ENCODE measurements around the gene MPP2. TPM values are rescaled to one million over a fixed set of nuclear protein-coding genes. Genes with fewer than 3 reads are reported as not detected.

Gene MPP2
- total RNA-seq, 1 donor = 3.3 TPM

DNA sequence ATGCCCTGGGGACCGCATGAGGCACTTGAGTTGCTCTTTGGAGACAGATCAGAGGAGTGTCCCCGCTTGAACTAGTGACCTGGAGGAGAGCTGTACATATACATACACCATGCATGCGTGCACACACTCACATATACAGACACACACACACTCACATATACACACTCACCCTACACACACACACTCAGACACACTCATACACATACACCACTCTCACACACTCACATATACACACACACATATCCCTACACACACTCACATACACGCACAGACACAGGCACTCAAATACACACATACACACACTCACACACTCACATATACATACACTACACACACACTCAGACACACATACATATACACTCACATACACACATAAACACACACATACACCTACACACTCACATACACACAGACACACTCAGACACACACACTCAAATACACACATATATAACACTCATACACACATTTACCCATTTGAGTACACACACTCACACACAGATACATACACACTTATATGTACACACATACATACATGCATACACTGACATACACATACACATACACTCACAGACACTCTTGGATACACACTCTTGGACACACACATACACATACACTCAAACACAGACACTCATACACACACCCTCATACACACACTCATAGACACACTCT lies 5.4 kb upstream of the MPP2 start:
- no peak for DNase-seq (ENCODE audit: low read depth)

DNA sequence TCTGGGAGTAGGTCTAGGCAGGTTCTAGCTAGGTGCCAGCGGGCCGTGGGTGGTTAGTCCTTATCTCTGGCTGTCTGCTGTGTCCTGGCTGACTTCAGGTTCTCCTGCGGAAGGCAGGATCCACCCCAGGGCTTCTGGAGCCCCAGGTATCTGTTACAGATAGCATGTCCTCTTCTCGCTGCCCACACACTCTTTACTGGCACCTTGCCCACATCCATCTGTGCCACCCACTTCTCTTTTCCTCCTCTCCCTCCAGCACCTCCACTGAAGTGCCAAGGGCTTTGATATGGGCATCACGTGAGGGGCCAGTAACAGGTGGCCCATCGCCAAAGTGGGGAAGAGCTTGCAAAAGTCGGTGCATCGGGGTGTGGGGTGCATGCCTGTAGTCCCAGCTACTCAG lies 4.6 kb upstream of the MPP2 start:
- DNase-seq (ENCODE audit: low read depth) = no peak
- TF ChIP-seq, protein P1, sequence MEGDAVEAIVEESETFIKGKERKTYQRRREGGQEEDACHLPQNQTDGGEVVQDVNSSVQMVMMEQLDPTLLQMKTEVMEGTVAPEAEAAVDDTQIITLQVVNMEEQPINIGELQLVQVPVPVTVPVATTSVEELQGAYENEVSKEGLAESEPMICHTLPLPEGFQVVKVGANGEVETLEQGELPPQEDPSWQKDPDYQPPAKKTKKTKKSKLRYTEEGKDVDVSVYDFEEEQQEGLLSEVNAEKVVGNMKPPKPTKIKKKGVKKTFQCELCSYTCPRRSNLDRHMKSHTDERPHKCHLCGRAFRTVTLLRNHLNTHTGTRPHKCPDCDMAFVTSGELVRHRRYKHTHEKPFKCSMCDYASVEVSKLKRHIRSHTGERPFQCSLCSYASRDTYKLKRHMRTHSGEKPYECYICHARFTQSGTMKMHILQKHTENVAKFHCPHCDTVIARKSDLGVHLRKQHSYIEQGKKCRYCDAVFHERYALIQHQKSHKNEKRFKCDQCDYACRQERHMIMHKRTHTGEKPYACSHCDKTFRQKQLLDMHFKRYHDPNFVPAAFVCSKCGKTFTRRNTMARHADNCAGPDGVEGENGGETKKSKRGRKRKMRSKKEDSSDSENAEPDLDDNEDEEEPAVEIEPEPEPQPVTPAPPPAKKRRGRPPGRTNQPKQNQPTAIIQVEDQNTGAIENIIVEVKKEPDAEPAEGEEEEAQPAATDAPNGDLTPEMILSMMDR (IDR thresholded peaks at IDR 0.05; ENCODE audit: insufficient read depth, low read length) = no peak
- no peak overlapping the region for H3K4me3 ChIP-seq (ENCODE audit: low read depth, low read length)

More for the DNA sequence above, 5.4 kb upstream of the MPP2 start:
- no peak overlapping the region for H3K4me3 ChIP-seq (ENCODE audit: low read depth, low read length)
- TF ChIP-seq, protein P1 (IDR thresholded peaks at IDR 0.05; ENCODE audit: insufficient read depth, low read length) = no peak

DNA sequence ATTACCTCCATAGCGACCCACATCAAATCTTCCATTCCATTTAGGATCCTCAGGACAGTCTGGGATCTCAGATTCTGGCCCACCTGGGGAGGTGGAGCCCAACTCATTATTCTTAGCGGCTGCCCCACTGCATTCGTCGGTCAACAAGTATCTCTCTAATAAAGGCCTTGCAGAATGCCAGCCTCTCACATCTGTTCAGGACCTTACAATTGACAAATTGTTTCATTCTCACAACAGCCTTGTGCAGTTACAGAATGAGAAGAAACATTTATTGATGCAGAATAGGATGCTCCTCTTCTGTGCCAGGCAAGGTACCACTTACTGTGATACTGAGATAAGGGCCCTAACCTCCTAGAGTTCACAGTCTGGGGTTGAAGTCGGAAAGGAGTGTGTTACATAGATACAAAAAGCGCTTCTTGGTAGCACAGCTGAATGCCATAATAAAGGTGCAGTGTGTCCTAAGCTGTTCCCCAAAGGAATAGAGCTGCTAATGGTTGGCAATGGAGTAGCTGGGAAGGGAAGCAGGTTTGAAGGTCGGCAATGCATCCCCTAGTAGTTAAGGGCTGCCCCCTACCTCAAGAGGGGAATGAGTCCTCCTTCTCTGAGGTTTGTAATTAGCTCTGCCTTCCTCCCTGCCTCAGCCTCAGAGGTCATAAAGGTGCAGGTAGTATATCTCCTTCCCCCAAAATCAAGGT lies 2.3 kb upstream of the MPP2 start:
- no peak overlapping the region for H3K4me3 ChIP-seq (ENCODE audit: low read depth, low read length)
- TF ChIP-seq, protein P1 (IDR thresholded peaks at IDR 0.05; ENCODE audit: insufficient read depth, low read length) = no peak
- no peak for DNase-seq (ENCODE audit: low read depth)

DNA sequence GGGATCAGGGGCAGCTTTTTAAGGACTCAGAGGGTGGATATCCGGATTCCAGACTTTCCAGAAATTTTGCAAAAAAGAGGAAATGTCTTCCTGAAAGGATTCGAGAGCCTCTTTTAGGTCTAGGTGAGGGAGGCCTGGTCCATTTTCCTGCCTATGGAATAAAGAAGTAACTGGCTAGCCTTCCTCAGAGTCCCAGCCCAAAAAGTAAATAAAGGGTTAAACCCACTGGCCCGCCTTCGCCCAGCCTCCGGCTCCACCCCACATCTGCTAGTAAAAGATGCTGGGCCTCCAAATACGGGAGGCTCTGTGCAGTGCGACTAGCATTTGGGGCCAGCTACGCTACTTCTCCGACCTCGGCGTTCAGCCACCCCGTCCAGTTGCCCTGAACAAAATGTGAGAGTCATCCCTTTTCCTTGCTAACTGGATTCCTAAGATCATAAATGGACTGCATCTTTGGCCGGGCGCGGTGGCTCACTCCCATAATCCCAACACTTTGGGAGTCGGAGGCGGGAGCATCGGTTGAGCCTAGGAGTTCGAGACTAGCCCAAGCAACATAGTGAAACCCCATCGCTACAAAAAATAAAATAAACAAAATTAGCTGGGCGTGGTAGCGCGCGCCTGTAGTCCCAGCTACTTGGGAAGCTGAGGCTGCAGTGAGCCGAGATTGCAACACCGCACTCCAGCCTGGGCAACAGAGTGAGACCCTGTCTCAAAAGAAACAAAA lies 824 bp upstream of the MPP2 start:
- H3K4me3 ChIP-seq (ENCODE audit: low read depth, low read length) = peak overlapping the region; percentile 74
- TF ChIP-seq, protein P1 (IDR thresholded peaks at IDR 0.05; ENCODE audit: insufficient read depth, low read length) = no peak
- peak; percentile 83 for DNase-seq (ENCODE audit: low read depth)

DNA sequence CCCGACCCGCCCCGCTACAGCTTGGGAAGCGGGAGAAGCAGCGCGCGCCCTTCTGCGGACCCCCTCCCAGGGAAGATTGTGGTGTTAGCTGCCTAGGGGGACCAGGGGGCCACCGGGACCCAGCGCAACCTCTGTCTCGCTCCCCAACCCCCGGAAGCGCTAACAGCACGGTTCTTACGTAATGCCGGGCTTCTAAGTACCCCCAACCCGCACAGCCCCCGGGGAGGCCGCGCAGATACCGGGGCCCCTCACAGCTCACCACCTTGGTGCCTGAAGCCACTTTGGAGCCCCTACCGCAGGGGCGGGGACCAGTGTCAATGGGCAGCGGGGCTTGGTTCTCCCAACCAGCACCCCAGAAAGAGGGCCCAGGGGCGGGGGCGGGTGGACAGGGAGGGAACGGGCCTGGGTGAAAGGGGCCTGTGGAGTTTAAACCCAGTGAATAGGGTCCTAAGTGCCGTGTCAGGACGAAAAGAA lies 348 bp downstream of the MPP2 start:
- TF ChIP-seq, protein P1 (IDR thresholded peaks at IDR 0.05; ENCODE audit: insufficient read depth, low read length) = no peak
- DNase-seq (ENCODE audit: low read depth) = no peak
- H3K4me3 ChIP-seq (ENCODE audit: low read depth, low read length) = peak overlapping the region; percentile 74

DNA sequence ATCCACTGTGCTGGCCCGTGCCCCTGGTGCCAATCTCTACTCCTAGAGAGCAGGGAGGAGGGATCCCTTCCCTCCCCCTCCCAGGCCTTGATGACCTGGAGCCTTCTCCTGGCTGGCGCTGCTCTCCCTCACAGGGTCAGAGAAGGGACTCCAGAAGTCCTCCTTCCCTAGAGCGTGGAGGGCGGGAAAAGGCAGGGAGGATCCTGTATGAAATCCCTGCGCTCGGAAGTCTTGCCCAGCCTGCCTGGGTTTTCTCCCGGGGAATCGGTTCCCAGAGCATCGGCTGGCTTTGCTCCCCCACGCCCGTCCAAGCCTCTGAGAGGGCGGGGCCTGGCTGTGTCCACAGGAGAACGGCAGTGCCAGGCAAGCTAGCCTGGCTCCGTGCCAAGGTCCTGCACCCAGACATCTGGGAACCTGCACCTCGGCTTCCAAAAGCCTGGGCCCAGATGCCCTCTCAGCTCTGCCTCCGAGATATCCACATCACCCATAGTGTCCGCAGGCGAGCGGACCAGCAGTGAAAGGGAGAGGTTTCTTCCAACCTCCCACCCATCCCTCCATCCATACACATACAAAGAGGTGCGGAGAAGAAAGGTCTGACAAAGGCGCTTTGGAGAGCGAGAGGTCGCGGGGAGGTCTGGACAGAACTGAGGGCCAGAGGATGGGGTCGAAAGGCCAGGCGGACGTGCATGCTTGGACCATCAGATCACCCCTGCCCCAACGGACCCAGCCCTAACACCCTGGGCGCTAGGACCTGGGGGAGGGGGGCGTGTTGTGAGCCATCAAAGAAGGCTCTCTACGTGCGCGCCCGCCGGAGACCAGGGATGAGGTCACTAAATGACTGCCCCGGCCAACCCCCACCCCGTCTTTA lies 1.1 kb downstream of the MPP2 start:
- TF ChIP-seq, protein P1 (IDR thresholded peaks at IDR 0.05; ENCODE audit: insufficient read depth, low read length) = no peak
- H3K4me3 ChIP-seq (ENCODE audit: low read depth, low read length) = peak overlapping the region; percentile 74
- peak; percentile 58 for DNase-seq (ENCODE audit: low read depth)

Measured in fibroblast of the aortic adventitia (primary cell).